Activated gamma-delta T cell (primary cell): ENCODE results near the gene IL10.
"Not testable (repeated sequence)": the region's sequence is repeated elsewhere in the genome, so short reads cannot be mapped to it uniquely, and the experiment has no call there.

ENCODE experiments used
- DNase-seq: peaks from one replicate; lab custom pipeline; 2025; lab: John Stamatoyannopoulos, UW

IL10 gene

GRCh38 chr1:206793620-206794019, 21.3 kb upstream of the IL10 start:
- no peak for DNase-seq

GRCh38 chr1:206792939-206793607, 20.8 kb upstream of the IL10 start:
- DNase-seq: no peak

GRCh38 chr1:206790502-206791250, 18.4 kb upstream of the IL10 start:
- DNase-seq: no peak

GRCh38 chr1:206788487-206789050, 16.3 kb upstream of the IL10 start:
- DNase-seq: no peak

- DNase-seq: no peak
These were observed 15.6 kb upstream of the IL10 start for GRCh38 chr1:206787891-206788290.

- no peak for DNase-seq
These were observed 14.1 kb upstream of the IL10 start for GRCh38 chr1:206786212-206786886.

- no peak for DNase-seq
These were observed 13.0 kb upstream of the IL10 start for GRCh38 chr1:206785182-206785765.

- no peak for DNase-seq
These were observed 12.2 kb upstream of the IL10 start for GRCh38 chr1:206784471-206784903.

GRCh38 chr1:206783506-206783905, 11.2 kb upstream of the IL10 start:
- no peak for DNase-seq

GRCh38 chr1:206782448-206782847, 10.2 kb upstream of the IL10 start:
- no peak for DNase-seq

GRCh38 chr1:206779638-206780037, 7.3 kb upstream of the IL10 start:
- no peak for DNase-seq

- not testable (repeated sequence) for DNase-seq
These were observed 6.6 kb upstream of the IL10 start for GRCh38 chr1:206778911-206779310.

GRCh38 chr1:206778031-206778430, 5.7 kb upstream of the IL10 start:
- no peak for DNase-seq

- no peak for DNase-seq
These were observed 3.9 kb upstream of the IL10 start for GRCh38 chr1:206776229-206776628.

GRCh38 chr1:206774093-206774492, 1.8 kb upstream of the IL10 start:
- DNase-seq: no peak

- DNase-seq: no peak
These were observed 979 bp downstream of the IL10 start for GRCh38 chr1:206771338-206771692.

GRCh38 chr1:206770531-206771337, 1.6 kb downstream of the IL10 start, which contains the start of gene IL19:
IL19 (plus strand) TSS chr1:206770773; CDS start chr1:206836663, 65,890 bp downstream.
- no peak for DNase-seq

- DNase-seq: peak; percentile 32
These were observed 3.0 kb downstream of the IL10 start for GRCh38 chr1:206769304-206769731.

- DNase-seq: no peak
These were observed 3.6 kb downstream of the IL10 start for GRCh38 chr1:206768472-206769303.

GRCh38 chr1:206766251-206766856, 5.9 kb downstream of the IL10 start:
- peak; percentile 43 for DNase-seq
